ENCODE results near the gene PYCARD. TPM values are rescaled to one million over a fixed set of nuclear protein-coding genes. Genes with fewer than 3 reads are reported as not detected.
"Not testable (repeated sequence)": the region's sequence is repeated elsewhere in the genome, so short reads cannot be mapped to it uniquely, and the experiment has no call there.

Gene PYCARD
- total and polyA plus RNA-seq, 8 donors: 13.2 to 59.8 (median 18.6) TPM

- no peak for TF ChIP-seq CTCF (IDR thresholded peaks at IDR 0.05)
- H3K36me3 ChIP-seq: peaks cover 0 to 44% of the 10 kb centered on the region in 2 donors
- no peak overlapping the region for H3K27ac ChIP-seq
Observed at GRCh38 chr16:31199430-31200041, 3.0 kb downstream of the PYCARD start.

GRCh38 chr16:31198207-31198882 is 4.2 kb downstream of the PYCARD start:
- no peak overlapping the region for H3K27ac ChIP-seq
- H3K4me1 ChIP-seq: peaks cover 7 to 45% of the 10 kb centered on the region in 2 donors
- no peaks in the 10 kb centered on the region for H3K9me3 ChIP-seq
- peaks cover 0 to 56% of the 10 kb centered on the region in 2 donors for H3K36me3 ChIP-seq
- TF ChIP-seq CTCF (IDR thresholded peaks at IDR 0.05): no peak
- no peaks in the 10 kb centered on the region for H3K27me3 ChIP-seq
- H3K4me3 ChIP-seq: no peak overlapping the region
- no peak for DNase-seq
- intact Hi-C loops (cut with DNase I): no loop called here
- ATAC-seq: no peak

More at GRCh38 chr16:31199430-31200041, 3.0 kb downstream of the PYCARD start:
- intact Hi-C loops (cut with DNase I): no loop called here
- no peaks in the 10 kb centered on the region for H3K9me3 ChIP-seq
- no peaks in the 10 kb centered on the region for H3K27me3 ChIP-seq
- H3K4me1 ChIP-seq: peaks cover 7 to 55% of the 10 kb centered on the region in 2 donors
- DNase-seq: no peak
- H3K4me3 ChIP-seq: no peak overlapping the region
- ATAC-seq: no peak

GRCh38 chr16:31196324-31197088 is 6.1 kb downstream of the PYCARD start:
- ATAC-seq (no peak), DNase-seq (peak in 1 of 4 donors; percentile 43)
- Histone ChIP-seq H3K4me3 (no peak overlapping the region), H3K27me3 (no peaks in the 10 kb centered on the region), H3K27ac (peak overlapping the region in 1 of 2 donors; percentile 45), H3K9me3 (no peaks in the 10 kb centered on the region), H3K4me1 (peaks cover 7 to 35% of the 10 kb centered on the region in 2 donors), H3K36me3 (peaks cover 0 to 75% of the 10 kb centered on the region in 2 donors)
- no peak for TF ChIP-seq CTCF (IDR thresholded peaks at IDR 0.05)
- intact Hi-C loops (cut with DNase I): no loop called here

GRCh38 chr16:31195861-31196260 is 6.7 kb downstream of the PYCARD start:
- ATAC-seq; H3K27ac ChIP-seq; H3K27me3 ChIP-seq; intact Hi-C loops (cut with DNase I); H3K9me3 ChIP-seq; H3K4me3 ChIP-seq: not testable (repeated sequence)
- peaks cover 2 to 29% of the 10 kb centered on the region in 2 donors for H3K4me1 ChIP-seq
- H3K36me3 ChIP-seq: peaks cover 0 to 81% of the 10 kb centered on the region in 2 donors
- peak in 1 of 4 donors; percentile 51 for DNase-seq

- intact Hi-C loops (cut with DNase I): no loop called here
- Histone ChIP-seq H3K27me3 (no peaks in the 10 kb centered on the region), H3K4me3 (no peak overlapping the region), H3K36me3 (peaks cover 0 to 91% of the 10 kb centered on the region in 2 donors), H3K9me3 (no peaks in the 10 kb centered on the region), H3K4me1 (peaks cover 0 to 19% of the 10 kb centered on the region in 2 donors), H3K27ac (no peak overlapping the region)
- ATAC-seq: no peak
- no peak for DNase-seq
- TF ChIP-seq CTCF (IDR thresholded peaks at IDR 0.05): no peak
Observed at GRCh38 chr16:31194898-31195297, 7.7 kb downstream of the PYCARD start.

Data from left lung (tissue), 10 donors.